ENCODE data around the gene ANKRD53.

- TF ChIP-seq, protein P1, sequence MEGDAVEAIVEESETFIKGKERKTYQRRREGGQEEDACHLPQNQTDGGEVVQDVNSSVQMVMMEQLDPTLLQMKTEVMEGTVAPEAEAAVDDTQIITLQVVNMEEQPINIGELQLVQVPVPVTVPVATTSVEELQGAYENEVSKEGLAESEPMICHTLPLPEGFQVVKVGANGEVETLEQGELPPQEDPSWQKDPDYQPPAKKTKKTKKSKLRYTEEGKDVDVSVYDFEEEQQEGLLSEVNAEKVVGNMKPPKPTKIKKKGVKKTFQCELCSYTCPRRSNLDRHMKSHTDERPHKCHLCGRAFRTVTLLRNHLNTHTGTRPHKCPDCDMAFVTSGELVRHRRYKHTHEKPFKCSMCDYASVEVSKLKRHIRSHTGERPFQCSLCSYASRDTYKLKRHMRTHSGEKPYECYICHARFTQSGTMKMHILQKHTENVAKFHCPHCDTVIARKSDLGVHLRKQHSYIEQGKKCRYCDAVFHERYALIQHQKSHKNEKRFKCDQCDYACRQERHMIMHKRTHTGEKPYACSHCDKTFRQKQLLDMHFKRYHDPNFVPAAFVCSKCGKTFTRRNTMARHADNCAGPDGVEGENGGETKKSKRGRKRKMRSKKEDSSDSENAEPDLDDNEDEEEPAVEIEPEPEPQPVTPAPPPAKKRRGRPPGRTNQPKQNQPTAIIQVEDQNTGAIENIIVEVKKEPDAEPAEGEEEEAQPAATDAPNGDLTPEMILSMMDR (conservative IDR thresholded peaks at IDR 0.05; ENCODE audit: low read length), result no peak
- TF ChIP-seq EZH2phosphoT487 (IDR thresholded peaks at IDR 0.05; ENCODE audit: borderline replicate concordance), result no peak
These were observed at the start of gene ANKRD53 for GRCh38 chr2:70978341-70979179.

Measured in Loucy (cell line).